Hepatocyte (in vitro differentiated cells): ENCODE results near the gene HADHA.

Experiments used
- CTCF ChIP-seq: fragments of 200-600 bp; sonication (generic); IDR thresholded peaks from 2 replicates; pipeline ENCODE4 v1.5.1; 2016; ENCODE audit warnings: antibody characterized with exemption, mild to moderate bottlenecking; ENCODE audit not compliant: poor library complexity
- EZH2 ChIP-seq: fragments of 200-600 bp; sonication (generic); IDR thresholded peaks from 2 replicates; pipeline ENCODE4 v1.6.1; 2016; ENCODE audit warnings: antibody characterized with exemption, mild to moderate bottlenecking, borderline replicate concordance

GRCh38 chr2:26150243-26150642, 94.2 kb downstream of the HADHA start:
- TF ChIP-seq CTCF (no peak), EZH2 (no peak)
